ENCODE measurements around the gene TRAF3.

Gene TRAF3

GRCh38 chr14:102942069-102942468 lies 164.8 kb downstream of the TRAF3 start:
- DNase-seq, result no peak

GRCh38 chr14:102943454-102943853 lies 166.2 kb downstream of the TRAF3 start:
- no peak for DNase-seq

- DNase-seq, result no peak
These were observed 166.7 kb downstream of the TRAF3 start for GRCh38 chr14:102943979-102944378.

GRCh38 chr14:102944448-102945330 lies 167.4 kb downstream of the TRAF3 start:
- no peak for DNase-seq

GRCh38 chr14:102945346-102946130 lies 168.3 kb downstream of the TRAF3 start:
- no peak for DNase-seq

GRCh38 chr14:102947321-102948103 lies 170.3 kb downstream of the TRAF3 start:
- DNase-seq, result no peak

- DNase-seq, result no peak
These were observed 171.4 kb downstream of the TRAF3 start for GRCh38 chr14:102948698-102949061.

- no peak for DNase-seq
These were observed 172.0 kb downstream of the TRAF3 start for GRCh38 chr14:102949062-102949800.

- DNase-seq, result no peak
These were observed 172.7 kb downstream of the TRAF3 start for GRCh38 chr14:102949801-102950451.

- DNase-seq, result no peak
These were observed 173.8 kb downstream of the TRAF3 start for GRCh38 chr14:102951034-102951433.

GRCh38 chr14:102951799-102952198 lies 174.6 kb downstream of the TRAF3 start:
- no peak for DNase-seq

- DNase-seq, result no peak
These were observed 175.0 kb downstream of the TRAF3 start for GRCh38 chr14:102952276-102952675.

GRCh38 chr14:102953100-102953499 lies 175.9 kb downstream of the TRAF3 start:
- DNase-seq, result no peak

GRCh38 chr14:102954081-102954789 lies 177.0 kb downstream of the TRAF3 start:
- DNase-seq, result no peak

- DNase-seq, result peak; percentile 95
These were observed 178.6 kb downstream of the TRAF3 start for GRCh38 chr14:102955636-102956408.

- no peak for DNase-seq
These were observed 180.0 kb downstream of the TRAF3 start for GRCh38 chr14:102957222-102957621.

GRCh38 chr14:102958461-102958860 lies 181.2 kb downstream of the TRAF3 start:
- DNase-seq, result no peak

Data from NCI-H1694 treated with DMSO at 0.1 percent for 48 hours (cell line).